ENCODE data around the gene PPP3CA.
A peak's percentile ranks its signal among the peaks of the same experiment; 100 is the strongest.

The PPP3CA gene

GRCh38 chr4:101156619-101157310, 190.6 kb downstream of the PPP3CA start:
- no peak overlapping the region for H3K4me3 ChIP-seq (replicated peaks; ENCODE audit: low read depth, low read length)
- no peak for DNase-seq (ENCODE audit: extremely low read depth, low read depth)
- TF ChIP-seq CTCF (IDR thresholded peaks at IDR 0.05; ENCODE audit: low read depth, low read length, missing control alignments), result no peak

GRCh38 chr4:101155945-101156344, 191.4 kb downstream of the PPP3CA start:
- DNase-seq (ENCODE audit: extremely low read depth, low read depth), result no peak
- no peak overlapping the region for H3K4me3 ChIP-seq (replicated peaks; ENCODE audit: low read depth, low read length)
- TF ChIP-seq CTCF (IDR thresholded peaks at IDR 0.05; ENCODE audit: low read depth, low read length, missing control alignments), result no peak

GRCh38 chr4:101155368-101155767, 192.0 kb downstream of the PPP3CA start:
- no peak overlapping the region for H3K4me3 ChIP-seq (replicated peaks; ENCODE audit: low read depth, low read length)
- TF ChIP-seq CTCF (IDR thresholded peaks at IDR 0.05; ENCODE audit: low read depth, low read length, missing control alignments), result no peak
- peak; percentile 52 for DNase-seq (ENCODE audit: extremely low read depth, low read depth)

GRCh38 chr4:101153653-101154052, 193.7 kb downstream of the PPP3CA start:
- no peak for DNase-seq (ENCODE audit: extremely low read depth, low read depth)
- no peak overlapping the region for H3K4me3 ChIP-seq (replicated peaks; ENCODE audit: low read depth, low read length)
- TF ChIP-seq CTCF (IDR thresholded peaks at IDR 0.05; ENCODE audit: low read depth, low read length, missing control alignments), result no peak

GRCh38 chr4:101152521-101152920, 194.8 kb downstream of the PPP3CA start:
- no peak for DNase-seq (ENCODE audit: extremely low read depth, low read depth)
- no peak overlapping the region for H3K4me3 ChIP-seq (replicated peaks; ENCODE audit: low read depth, low read length)
- no peak for TF ChIP-seq CTCF (IDR thresholded peaks at IDR 0.05; ENCODE audit: low read depth, low read length, missing control alignments)

- no peak for DNase-seq (ENCODE audit: extremely low read depth, low read depth)
- no peak overlapping the region for H3K4me3 ChIP-seq (replicated peaks; ENCODE audit: low read depth, low read length)
- no peak for TF ChIP-seq CTCF (IDR thresholded peaks at IDR 0.05; ENCODE audit: low read depth, low read length, missing control alignments)
These were observed 198.8 kb downstream of the PPP3CA start for GRCh38 chr4:101148551-101148950.

GRCh38 chr4:101147283-101147682, 200.0 kb downstream of the PPP3CA start:
- H3K4me3 ChIP-seq (replicated peaks; ENCODE audit: low read depth, low read length), result no peak overlapping the region
- TF ChIP-seq CTCF (IDR thresholded peaks at IDR 0.05; ENCODE audit: low read depth, low read length, missing control alignments), result no peak
- DNase-seq (ENCODE audit: extremely low read depth, low read depth), result no peak
